ENCODE results near the gene GP1BA.

The GP1BA gene

DNA sequence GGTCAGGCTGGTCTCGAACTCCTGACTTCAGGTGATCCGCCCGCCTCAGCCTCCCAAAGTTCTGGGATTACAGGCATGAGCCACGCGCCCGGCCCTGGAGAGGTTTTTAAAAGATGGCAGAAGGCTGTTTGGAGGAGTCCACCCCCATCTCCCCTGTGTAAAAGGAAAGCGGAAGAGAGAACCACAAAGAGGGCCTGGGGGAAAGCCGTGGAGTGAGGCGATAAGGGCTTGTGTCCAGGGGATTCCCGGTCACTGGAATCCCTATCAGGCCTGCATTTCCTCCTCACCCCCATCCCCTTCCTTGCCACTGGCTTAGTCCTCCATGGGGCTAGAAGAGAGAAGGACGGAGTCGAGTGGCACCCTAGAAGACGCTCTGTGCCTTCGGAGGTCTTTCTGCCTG lies at the start of gene GP1BA:
TSS of gene GP1BA (plus strand) at position 315 of the 400 bp plus-strand sequence. CDS start 328 bp downstream, outside the sequence.
- ChIA-PET CTCF (no interaction called here), POLR2A (interaction anchor here (1.2 kb wide), 2 partner anchors 7 to 10 kb away, joined by 3 to 4 read pairs; no protein-coding TSS in a partner anchor)
- no peak within 1 kb of the TSS for H3K4me3 ChIP-seq (ENCODE audit: low read depth, low read length)
- TF ChIP-seq, protein P1, sequence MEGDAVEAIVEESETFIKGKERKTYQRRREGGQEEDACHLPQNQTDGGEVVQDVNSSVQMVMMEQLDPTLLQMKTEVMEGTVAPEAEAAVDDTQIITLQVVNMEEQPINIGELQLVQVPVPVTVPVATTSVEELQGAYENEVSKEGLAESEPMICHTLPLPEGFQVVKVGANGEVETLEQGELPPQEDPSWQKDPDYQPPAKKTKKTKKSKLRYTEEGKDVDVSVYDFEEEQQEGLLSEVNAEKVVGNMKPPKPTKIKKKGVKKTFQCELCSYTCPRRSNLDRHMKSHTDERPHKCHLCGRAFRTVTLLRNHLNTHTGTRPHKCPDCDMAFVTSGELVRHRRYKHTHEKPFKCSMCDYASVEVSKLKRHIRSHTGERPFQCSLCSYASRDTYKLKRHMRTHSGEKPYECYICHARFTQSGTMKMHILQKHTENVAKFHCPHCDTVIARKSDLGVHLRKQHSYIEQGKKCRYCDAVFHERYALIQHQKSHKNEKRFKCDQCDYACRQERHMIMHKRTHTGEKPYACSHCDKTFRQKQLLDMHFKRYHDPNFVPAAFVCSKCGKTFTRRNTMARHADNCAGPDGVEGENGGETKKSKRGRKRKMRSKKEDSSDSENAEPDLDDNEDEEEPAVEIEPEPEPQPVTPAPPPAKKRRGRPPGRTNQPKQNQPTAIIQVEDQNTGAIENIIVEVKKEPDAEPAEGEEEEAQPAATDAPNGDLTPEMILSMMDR (IDR thresholded peaks at IDR 0.05; ENCODE audit: insufficient read depth, low read length, missing control alignments): no peak
- no peak for DNase-seq (ENCODE audit: low read depth, low spot score)

DNA sequence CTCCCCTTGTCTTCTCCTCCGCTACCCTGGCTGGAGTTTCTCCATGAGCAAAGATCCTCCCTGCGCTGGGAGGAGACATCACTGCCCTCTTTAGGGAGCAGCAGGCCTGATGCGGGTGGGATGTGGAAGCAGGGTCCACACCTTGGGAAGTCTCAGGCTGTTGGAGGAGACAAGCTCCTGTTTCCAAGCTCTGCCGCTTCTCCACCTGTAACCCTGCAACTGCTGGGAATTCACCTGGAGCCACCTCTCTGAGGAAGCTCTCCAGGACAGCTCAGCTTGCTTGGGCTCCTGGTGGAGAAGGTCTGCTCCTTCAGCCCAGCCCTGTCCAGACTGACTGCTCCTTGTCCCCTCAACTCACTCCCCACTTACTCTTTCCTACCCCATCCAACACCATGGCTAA lies 47.6 kb upstream of the GP1BA start:
- no peak for DNase-seq (ENCODE audit: low read depth, low spot score)
- TF ChIP-seq, protein P1 (IDR thresholded peaks at IDR 0.05; ENCODE audit: insufficient read depth, low read length, missing control alignments): no peak
- ChIA-PET CTCF (interaction anchor here (1.0 to 8.7 kb wide), 3 partner anchors 98 to 318 kb away, joined by 3 to 154 read pairs (median 4); partner anchors contain the start of genes GLTPD2 and VMO1), POLR2A (no interaction called here)
- H3K4me3 ChIP-seq (ENCODE audit: low read depth, low read length): no peak overlapping the region

DNA sequence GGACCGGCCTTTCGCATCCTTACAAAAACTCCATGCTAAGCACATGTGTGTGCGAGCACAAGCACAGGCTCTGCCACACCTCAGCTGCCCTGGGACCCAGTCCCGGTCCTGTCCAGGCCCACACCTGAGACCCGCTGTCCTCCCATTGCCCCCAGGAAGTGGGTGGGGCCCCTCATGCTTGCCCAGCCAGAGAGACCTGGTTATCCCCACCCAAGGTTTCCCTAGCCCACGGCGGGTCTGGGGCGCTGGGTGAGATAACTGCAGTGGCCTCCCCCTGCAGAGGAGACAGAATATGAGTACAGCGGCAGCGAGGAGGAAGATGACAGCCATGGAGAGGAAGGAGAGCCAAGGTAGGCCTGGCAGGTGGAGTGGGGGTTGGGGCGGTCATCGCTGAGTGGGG lies 45.2 kb upstream of the GP1BA start:
- ChIA-PET CTCF (interaction anchor here (2.0 to 8.7 kb wide), 5 partner anchors 10 to 320 kb away, joined by 6 to 154 read pairs (median 38); partner anchors contain the start of genes ARRB2, C17orf107, CHRNE and GLTPD2), POLR2A (no interaction called here)
- no peak for DNase-seq (ENCODE audit: low read depth, low spot score)
- H3K4me3 ChIP-seq (ENCODE audit: low read depth, low read length): no peak overlapping the region
- TF ChIP-seq, protein P1 (IDR thresholded peaks at IDR 0.05; ENCODE audit: insufficient read depth, low read length, missing control alignments): no peak

DNA sequence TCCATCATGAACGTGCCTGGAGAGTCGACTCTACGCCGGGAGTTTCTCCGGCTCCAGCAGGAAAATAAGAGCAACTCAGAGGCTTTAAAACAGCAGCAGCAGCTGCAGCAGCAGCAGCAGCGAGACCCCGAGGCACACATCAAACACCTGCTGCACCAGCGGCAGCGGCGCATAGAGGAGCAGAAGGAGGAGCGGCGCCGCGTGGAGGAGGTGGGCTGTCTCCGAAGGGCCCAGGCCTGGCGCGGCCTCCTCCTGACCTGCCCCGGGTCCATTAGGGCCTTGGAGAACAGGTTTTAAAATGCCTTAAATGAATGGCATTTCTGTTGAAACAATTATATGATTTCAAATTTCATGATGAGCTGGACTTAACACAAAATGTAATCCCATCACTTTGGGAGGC lies 44.5 kb upstream of the GP1BA start:
- DNase-seq (ENCODE audit: low read depth, low spot score): no peak
- TF ChIP-seq, protein P1 (IDR thresholded peaks at IDR 0.05; ENCODE audit: insufficient read depth, low read length, missing control alignments): no peak
- POLR2A ChIA-PET: no interaction called here
- CTCF ChIA-PET: interaction anchor here (1.3 to 8.7 kb wide), 13 partner anchors 8 to 321 kb away, joined by 3 to 154 read pairs (median 10); partner anchors contain the start of genes ARRB2, C17orf107, CHRNE and GLTPD2
- H3K4me3 ChIP-seq (ENCODE audit: low read depth, low read length): no peak overlapping the region

DNA sequence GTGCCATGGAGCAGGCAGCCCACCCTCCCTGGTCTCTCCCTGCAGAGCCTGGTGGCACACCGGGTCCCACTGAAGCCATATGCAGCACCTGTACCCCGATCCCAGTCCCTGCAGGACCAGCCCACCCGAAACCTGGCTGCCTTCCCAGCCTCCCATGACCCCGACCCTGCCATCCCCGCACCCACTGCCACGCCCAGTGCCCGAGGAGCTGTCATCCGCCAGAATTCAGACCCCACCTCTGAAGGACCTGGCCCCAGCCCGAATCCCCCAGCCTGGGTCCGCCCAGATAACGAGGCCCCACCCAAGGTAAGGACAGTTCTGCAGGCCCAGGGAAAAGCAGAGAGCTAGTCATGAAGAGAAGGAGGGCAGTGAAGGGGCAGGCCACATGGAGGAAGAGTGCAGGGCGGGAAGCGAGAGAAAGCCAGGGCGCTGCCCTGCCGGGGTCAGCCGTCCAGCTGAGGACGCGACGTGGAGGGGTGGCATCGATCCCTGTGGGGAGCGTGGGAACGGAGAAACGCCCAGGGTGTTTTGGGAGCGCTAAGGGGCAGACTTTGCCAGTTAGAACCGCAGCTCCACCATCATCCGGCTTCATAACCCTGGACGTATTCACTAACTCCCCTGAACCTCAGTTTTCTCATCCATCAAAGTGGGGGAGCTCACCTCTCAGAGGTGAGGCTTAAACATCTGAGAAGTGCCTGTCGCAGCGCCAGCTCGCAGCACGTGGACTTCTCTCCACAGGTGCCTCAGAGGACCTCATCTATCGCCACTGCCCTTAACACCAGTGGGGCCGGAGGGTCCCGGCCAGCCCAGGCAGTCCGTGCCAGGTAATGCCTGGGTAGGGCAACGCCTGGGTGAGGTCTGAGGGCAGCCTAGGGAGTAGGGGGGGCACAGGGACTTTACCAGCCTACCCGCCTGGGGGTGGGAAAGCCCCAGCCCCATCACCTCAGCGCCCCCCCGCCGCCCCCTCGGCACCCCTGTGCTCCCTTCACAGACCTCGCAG lies 40.4 kb upstream of the GP1BA start:
- H3K4me3 ChIP-seq (ENCODE audit: low read depth, low read length): no peak overlapping the region
- no peak for DNase-seq (ENCODE audit: low read depth, low spot score)
- ChIA-PET CTCF (interaction anchor here (0.8 to 8.7 kb wide), 11 partner anchors 9 to 326 kb away, joined by 3 to 154 read pairs (median 6); partner anchors contain the start of genes ARRB2, C17orf107, CHRNE and GLTPD2), POLR2A (interaction anchor here (0.6 kb wide), 1 partner anchor 31 kb away, joined by 7 read pairs; no protein-coding TSS in a partner anchor)
- TF ChIP-seq, protein P1 (IDR thresholded peaks at IDR 0.05; ENCODE audit: insufficient read depth, low read length, missing control alignments): no peak

All from AG04449 (cell line).